PC-9 (cell line): ENCODE results near the gene ADAMTS15.

Experiments
- EZH2 ChIP-seq: fragments of 200-600 bp; sonication (generic); IDR thresholded peaks from 2 replicates; pipeline ENCODE4 v1.8.0; 2017; ENCODE audit warnings: antibody characterized with exemption, low read depth
- TF ChIP-seq, protein P1 (sequence below): fragments of 200-600 bp; sonication (generic); conservative IDR thresholded peaks from 2 replicates; pipeline ENCODE4 v1.6.1; 2017; ENCODE audit warnings: mixed run types, antibody characterized with exemption, mild to moderate bottlenecking, moderate library complexity

DNA sequence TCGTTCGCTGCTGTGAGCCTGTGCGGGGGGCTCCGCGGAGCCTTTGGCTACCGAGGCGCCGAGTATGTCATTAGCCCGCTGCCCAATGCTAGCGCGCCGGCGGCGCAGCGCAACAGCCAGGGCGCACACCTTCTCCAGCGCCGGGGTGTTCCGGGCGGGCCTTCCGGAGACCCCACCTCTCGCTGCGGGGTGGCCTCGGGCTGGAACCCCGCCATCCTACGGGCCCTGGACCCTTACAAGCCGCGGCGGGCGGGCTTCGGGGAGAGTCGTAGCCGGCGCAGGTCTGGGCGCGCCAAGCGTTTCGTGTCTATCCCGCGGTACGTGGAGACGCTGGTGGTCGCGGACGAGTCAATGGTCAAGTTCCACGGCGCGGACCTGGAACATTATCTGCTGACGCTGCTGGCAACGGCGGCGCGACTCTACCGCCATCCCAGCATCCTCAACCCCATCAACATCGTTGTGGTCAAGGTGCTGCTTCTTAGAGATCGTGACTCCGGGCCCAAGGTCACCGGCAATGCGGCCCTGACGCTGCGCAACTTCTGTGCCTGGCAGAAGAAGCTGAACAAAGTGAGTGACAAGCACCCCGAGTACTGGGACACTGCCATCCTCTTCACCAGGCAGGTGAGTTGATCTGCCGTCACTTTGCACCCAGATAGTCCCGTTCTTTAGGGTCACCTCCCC lies 1.0 kb downstream of the ADAMTS15 start:
- TF ChIP-seq, protein P1, sequence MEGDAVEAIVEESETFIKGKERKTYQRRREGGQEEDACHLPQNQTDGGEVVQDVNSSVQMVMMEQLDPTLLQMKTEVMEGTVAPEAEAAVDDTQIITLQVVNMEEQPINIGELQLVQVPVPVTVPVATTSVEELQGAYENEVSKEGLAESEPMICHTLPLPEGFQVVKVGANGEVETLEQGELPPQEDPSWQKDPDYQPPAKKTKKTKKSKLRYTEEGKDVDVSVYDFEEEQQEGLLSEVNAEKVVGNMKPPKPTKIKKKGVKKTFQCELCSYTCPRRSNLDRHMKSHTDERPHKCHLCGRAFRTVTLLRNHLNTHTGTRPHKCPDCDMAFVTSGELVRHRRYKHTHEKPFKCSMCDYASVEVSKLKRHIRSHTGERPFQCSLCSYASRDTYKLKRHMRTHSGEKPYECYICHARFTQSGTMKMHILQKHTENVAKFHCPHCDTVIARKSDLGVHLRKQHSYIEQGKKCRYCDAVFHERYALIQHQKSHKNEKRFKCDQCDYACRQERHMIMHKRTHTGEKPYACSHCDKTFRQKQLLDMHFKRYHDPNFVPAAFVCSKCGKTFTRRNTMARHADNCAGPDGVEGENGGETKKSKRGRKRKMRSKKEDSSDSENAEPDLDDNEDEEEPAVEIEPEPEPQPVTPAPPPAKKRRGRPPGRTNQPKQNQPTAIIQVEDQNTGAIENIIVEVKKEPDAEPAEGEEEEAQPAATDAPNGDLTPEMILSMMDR, result no peak
- no peak for TF ChIP-seq EZH2
